H1 (cell line): Measurements from ENCODE around the gene SLC6A17. TPM values are rescaled to one million over a fixed set of nuclear protein-coding genes. Genes with fewer than 3 reads are reported as not detected.

Source experiments
- CTCF ChIA-PET: fragments of 300-600 bp; sonication (Branson Sonifier 250); formaldehyde crosslinking; loops from one replicate; lab custom pipeline; 2021; ENCODE audit not compliant: partially characterized antibody; lab: Charles Lee
- POLR2A ChIA-PET: fragments of 300-600 bp; sonication (Branson Sonifier 250); formaldehyde crosslinking; loops from one replicate; lab custom pipeline; 2021; ENCODE audit warnings: inconsistent platforms; ENCODE audit not compliant: partially characterized antibody; lab: Charles Lee
- DNase-seq, 2 experiments: peaks; one replicate each; pipeline versions ENCODE4 v3.0.0 to v3.0.0-alpha.2; 2010 to 2022; ENCODE audit warnings: low spot score in 2 of 2, low read depth in 1 of 2, mixed read lengths in 1 of 2
- FAIRE-seq: peaks from 2 replicates; lab custom pipeline; 2011; peaks lifted over from hg19 to GRCh38; lab: Jason Lieb, UNC
- H2AFZ ChIP-seq: 2 replicates; pipeline ENCODE4 v1.8.1; 2012; ENCODE audit warnings: low read length, inconsistent platforms
- H2AK5ac ChIP-seq: 2 replicates; pipeline ENCODE4 v1.6.1; 2013; ENCODE audit warnings: low read depth, low read length
- H2BK120ac ChIP-seq: replicated peaks from 2 replicates; pipeline ENCODE3; 2013; ENCODE audit warnings: low read depth, low read length, inconsistent platforms
- H2BK12ac ChIP-seq: 2 replicates; pipeline ENCODE4 v1.6.1; 2013; ENCODE audit warnings: low read depth, low read length
- H2BK15ac ChIP-seq: 2 replicates; pipeline ENCODE4 v1.6.1; 2013; ENCODE audit warnings: low read length
- H2BK20ac ChIP-seq: 2 replicates; pipeline ENCODE4 v1.6.1; 2013; ENCODE audit warnings: low read length
- H2BK5ac ChIP-seq: 2 replicates; pipeline ENCODE4 v1.6.1; 2013; ENCODE audit warnings: low read depth, low read length
- H3K14ac ChIP-seq: 2 replicates; pipeline ENCODE4 v1.6.1; 2013; ENCODE audit warnings: inconsistent platforms; ENCODE audit not compliant: insufficient read length
- H3K18ac ChIP-seq: 2 replicates; pipeline ENCODE4 v1.6.1; 2013; ENCODE audit warnings: low read length; ENCODE audit errors: extremely low read depth
- H3K23ac ChIP-seq: 2 replicates; pipeline ENCODE4 v1.6.1; 2013; ENCODE audit warnings: inconsistent platforms; ENCODE audit not compliant: insufficient read length
- H3K23me2 ChIP-seq: 2 replicates; pipeline ENCODE4 v1.6.1; 2013; ENCODE audit warnings: low read depth, low read length
- H3K27ac ChIP-seq: 2 replicates; pipeline ENCODE4 v1.6.1; 2011; ENCODE audit warnings: low read depth, low read length, inconsistent platforms
- H3K27me3 ChIP-seq, 4 experiments: replicated peaks in 1 of 4; 1 replicate in 1 of 4; 2 replicates in 3 of 4; pipeline versions ENCODE4 v1.6.1 to v1.8.1; 2011 to 2013; ENCODE audit warnings: low read length in 3 of 4, mild to moderate bottlenecking in 3 of 4, inconsistent platforms in 2 of 4, mixed read lengths in 2 of 4, moderate library complexity in 1 of 4; ENCODE audit not compliant: control insufficient read depth in 3 of 4, insufficient read depth in 3 of 4; ENCODE audit errors: extremely low read depth in 1 of 4
- H3K36me3 ChIP-seq, 4 experiments: 2 replicates each; pipeline versions ENCODE4 v1.6.1 to v1.8.1; 2011 to 2013; ENCODE audit warnings: mild to moderate bottlenecking in 4 of 4, low read length in 3 of 4, moderate library complexity in 2 of 4, control low read depth in 1 of 4, inconsistent platforms in 1 of 4; ENCODE audit not compliant: insufficient read depth in 4 of 4, control insufficient read depth in 2 of 4
- H3K4ac ChIP-seq: replicated peaks from 2 replicates; pipeline ENCODE3; 2013; ENCODE audit warnings: low read length, low read depth, mixed read lengths, inconsistent platforms; ENCODE audit not compliant: insufficient read length
- H3K4me1 ChIP-seq, 4 experiments: replicated peaks in 1 of 4; 1 replicate in 1 of 4; 2 replicates in 3 of 4; pipeline versions ENCODE4 v1.6.1 to v1.8.1; 2011 to 2013; ENCODE audit warnings: low read length in 3 of 4, inconsistent platforms in 2 of 4, mixed read lengths in 1 of 4; ENCODE audit not compliant: insufficient read depth in 4 of 4, control insufficient read depth in 3 of 4
- H3K4me2 ChIP-seq, 2 experiments: 2 replicates each; pipeline versions ENCODE4 v1.6.1 to v1.8.1; 2011 to 2013; ENCODE audit warnings: low read depth in 2 of 2, low read length in 2 of 2, control low read depth in 1 of 2, inconsistent platforms in 1 of 2, mild to moderate bottlenecking in 1 of 2; ENCODE audit not compliant: insufficient read depth in 1 of 2
- H3K4me3 ChIP-seq, 4 experiments: fragments of 200-600, 300-600 bp in 1 of 4; sonication (generic), shearing (Covaris generic), sonication (Bioruptor Twin) in 1 of 4; 2 replicates each; pipeline versions ENCODE4 v1.5.1 to v1.8.1; 2011 to 2016; ENCODE audit warnings: low read length in 4 of 4, low read depth in 3 of 4, control low read depth in 2 of 4, inconsistent platforms in 2 of 4, mild to moderate bottlenecking in 2 of 4, mixed read lengths in 1 of 4, moderate library complexity in 1 of 4; ENCODE audit not compliant: insufficient read depth in 2 of 4; ENCODE audit errors: extremely low read depth in 1 of 4
- H3K56ac ChIP-seq: replicated peaks from 2 replicates; pipeline ENCODE3; 2013; ENCODE audit warnings: low read depth, mild to moderate bottlenecking, mixed read lengths, low read length, inconsistent platforms; ENCODE audit not compliant: insufficient read length
- H3K79me1 ChIP-seq: 2 replicates; pipeline ENCODE4 v1.6.1; 2013; ENCODE audit warnings: low read depth, low read length, control low read depth
- H3K79me2 ChIP-seq, 2 experiments: 2 replicates each; pipeline versions ENCODE4 v1.6.1 to v1.8.1; 2012 to 2013; ENCODE audit warnings: low read length in 2 of 2, mild to moderate bottlenecking in 2 of 2, inconsistent platforms in 1 of 2; ENCODE audit not compliant: insufficient read depth in 2 of 2, control insufficient read depth in 1 of 2
- H3K9ac ChIP-seq, 4 experiments: replicated peaks in 1 of 4; 1 replicate in 1 of 4; 2 replicates in 3 of 4; pipeline versions ENCODE4 v1.6.1 to v1.8.1; 2011 to 2013; ENCODE audit warnings: low read depth in 3 of 4, low read length in 3 of 4, control low read depth in 2 of 4, mild to moderate bottlenecking in 2 of 4, moderate library complexity in 2 of 4, inconsistent platforms in 1 of 4; ENCODE audit errors: extremely low read depth in 1 of 4
- H3K9me3 ChIP-seq, 2 experiments: 2 replicates each; pipeline versions ENCODE4 v1.6.1 to v1.8.1; 2012 to 2013; ENCODE audit warnings: mild to moderate bottlenecking in 2 of 2, moderate library complexity in 2 of 2, control low read depth in 1 of 2, inconsistent platforms in 1 of 2, low read depth in 1 of 2, low read length in 1 of 2, mixed read lengths in 1 of 2; ENCODE audit not compliant: insufficient read depth in 2 of 2
- H4K20me1 ChIP-seq, 2 experiments: replicated peaks in 1 of 2; 2 replicates each; pipeline versions ENCODE3 to v1.8.1; 2011 to 2013; ENCODE audit warnings: inconsistent platforms in 2 of 2, low read length in 2 of 2, mild to moderate bottlenecking in 1 of 2; ENCODE audit not compliant: insufficient read depth in 2 of 2, control insufficient read depth in 1 of 2
- H4K5ac ChIP-seq: 2 replicates; pipeline ENCODE4 v1.6.1; 2013; ENCODE audit warnings: low read length, low read depth, mixed read lengths, inconsistent platforms; ENCODE audit not compliant: insufficient read length
- H4K8ac ChIP-seq: 2 replicates; pipeline ENCODE4 v1.8.0; 2013; ENCODE audit warnings: mild to moderate bottlenecking, moderate library complexity, low read length, inconsistent platforms; ENCODE audit not compliant: insufficient read depth; ENCODE audit errors: extremely low read depth
- H4K91ac ChIP-seq: replicated peaks from 2 replicates; pipeline ENCODE3; 2013; ENCODE audit warnings: low read length, mixed read lengths, inconsistent platforms; ENCODE audit not compliant: insufficient read length
- CHD1 ChIP-seq: IDR thresholded peaks from 2 replicates; pipeline ENCODE4 v1.6.1; 2012; ENCODE audit warnings: low read depth, low read length, improper control_type of control experiment
- CTBP2 ChIP-seq: IDR thresholded peaks from 2 replicates; pipeline ENCODE4 v1.7.0; 2011; ENCODE audit warnings: borderline replicate concordance, mild to moderate bottlenecking, moderate library complexity, mixed read lengths, low read length; ENCODE audit not compliant: insufficient read depth, insufficient read length
- E2F6 ChIP-seq: IDR thresholded peaks from 2 replicates; pipeline ENCODE4 v1.6.1; 2012; ENCODE audit warnings: inconsistent platforms
- HDAC6 ChIP-seq: IDR thresholded peaks from one replicate; pipeline ENCODE4 v1.7.1; 2012; ENCODE audit warnings: low read depth, mild to moderate bottlenecking, inconsistent platforms, low read length, moderate library complexity
- JUND ChIP-seq: IDR thresholded peaks from 2 replicates; pipeline ENCODE4 v1.6.1; 2011; ENCODE audit warnings: mild to moderate bottlenecking, improper control_type of control experiment, low read length
- NANOG ChIP-seq: IDR thresholded peaks from 2 replicates; pipeline ENCODE4 v1.6.1; 2011; ENCODE audit warnings: low read length, low read depth, mild to moderate bottlenecking, inconsistent platforms; ENCODE audit not compliant: insufficient read depth, poor library complexity, severe bottlenecking
- PHF8 ChIP-seq: fragments of 200-600 bp; sonication (generic); conservative IDR thresholded peaks from 2 replicates; pipeline ENCODE4 v1.7.1; 2012; ENCODE audit warnings: low read depth, mild to moderate bottlenecking, inconsistent platforms, low read length, moderate library complexity
- WGBS, 2 experiments: shearing (Covaris generic) in 1 of 2; methylation state at CpG; one replicate each; pipeline versions ENCODE4 v1.1.6 to v1.1.7; 2013 to 2015; ENCODE audit warnings: low lambda C conversion rate in 2 of 2, mixed read lengths in 2 of 2, inconsistent platforms in 1 of 2, low coverage in 1 of 2, missing lambda C conversion rate in 1 of 2; ENCODE audit not compliant: insufficient replicate concordance in 2 of 2, insufficient coverage in 1 of 2, insufficient read length in 1 of 2; ENCODE audit errors: extremely low coverage in 1 of 2, missing lambda C conversion rate in 1 of 2; 5-methylcytosine and 5-hydroxymethylcytosine counted together
- polyA plus RNA-seq, 7 experiments: library from polyadenylated mRNA; depleted of rRNA in 3 of 7; stranded (reverse) in 5 of 7; unstranded in 2 of 7; fragments of >200 nt in 5 of 7; fragments of 200-250 nt in 2 of 7; gene quantifications; 1 replicate in 5 of 7; 2 replicates in 1 of 7; 4 replicates in 1 of 7; pipeline versions ENCODE4 v1.2.1 to v1.2.3, GENCODE V29; 2011 to 2013; ENCODE audit warnings: missing spikeins in 2 of 7, mixed read lengths in 2 of 7
- total RNA-seq: library from RNA; stranded (reverse); fragmentation: NEBNext Ultra II Directional; extraction: Animal tissue kit (Norgen Biotek cat#: 25700); gene quantifications from 2 replicates; pipeline ENCODE4 v1.2.1, GENCODE V29; 2021

Gene SLC6A17
- total and polyA plus RNA-seq, 2 of the 8 experiments (the other 6 are each of a cell fraction or from before 2014, with no cell fraction given): 0.15 to 0.28 TPM

- no peak overlapping the region for H4K5ac ChIP-seq
- no peaks in the 10 kb centered on the region for H3K36me3 ChIP-seq
- peaks cover 12 to 27% (median 20%) of the 10 kb centered on the region in 4 experiments for H3K4me1 ChIP-seq
- H3K23me2 ChIP-seq: peaks cover 2% of the 10 kb centered on the region; the same call in 1 of the 2 replicates
- DNase-seq: no peak
- no peak overlapping the region for H3K56ac ChIP-seq
- TF ChIP-seq CTBP2: no peak
- no peak for TF ChIP-seq HDAC6
- TF ChIP-seq JUND: no peak
- TF ChIP-seq CHD1: no peak
- TF ChIP-seq NANOG: no peak
- no peak for TF ChIP-seq E2F6
- no peak for TF ChIP-seq PHF8
- no peak overlapping the region for H2BK5ac ChIP-seq
- peaks cover 2 to 12% (median 9%) of the 10 kb centered on the region in 4 experiments; a peak in 5 of 7 replicates for H3K27me3 ChIP-seq
- no peak overlapping the region for H2AK5ac ChIP-seq
- H3K18ac ChIP-seq: no peak overlapping the region
- no peaks in the 10 kb centered on the region for H3K79me1 ChIP-seq
- no peak overlapping the region for H3K4me3 ChIP-seq
- no peak overlapping the region for H2BK15ac ChIP-seq
- no peak overlapping the region for H2BK20ac ChIP-seq
- no peaks in the 10 kb centered on the region for H3K79me2 ChIP-seq
- ChIA-PET CTCF (interaction anchor here (0.6 to 3.0 kb wide), 12 partner anchors 9 to 332 kb away, joined by 3 to 12 read pairs (median 4); partner anchors contain the start of gene SLC6A17), POLR2A (interaction anchor here (1.0 kb wide), 1 partner anchor 32 kb away, joined by 3 read pairs; no protein-coding TSS in a partner anchor)
- H3K9ac ChIP-seq: no peak overlapping the region
- no peaks in the 10 kb centered on the region for H4K20me1 ChIP-seq
- H2AFZ ChIP-seq: no peak overlapping the region
- no peak overlapping the region for H4K8ac ChIP-seq
- no peak overlapping the region for H3K27ac ChIP-seq
- no peak overlapping the region for H3K23ac ChIP-seq
- FAIRE-seq: no peak
- no peak overlapping the region for H3K14ac ChIP-seq
- no peak overlapping the region for H2BK120ac ChIP-seq
- H3K9me3 ChIP-seq: no peaks in the 10 kb centered on the region
- WGBS, 2 experiments: 99% methylated on average over 4 of the region's 4 CpGs; no CpG with 5 or more reads in 1 of the 2 experiments
- no peak overlapping the region for H3K4me2 ChIP-seq
- H3K4ac ChIP-seq: no peak overlapping the region
- H4K91ac ChIP-seq: no peak overlapping the region
- H2BK12ac ChIP-seq: no peak overlapping the region
These were observed 16.9 kb upstream of the SLC6A17 start for GRCh38 chr1:110133436-110133835.
